ENCODE data around the gene GLIS1. TPM values are rescaled to one million over a fixed set of nuclear protein-coding genes. Genes with fewer than 3 reads are reported as not detected.

The GLIS1 gene
- total RNA-seq, 1 experiment from 2014 or later: 0.24 TPM

- no peak overlapping the region for H3K27ac Mint-ChIP-seq
Observed at GRCh38 chr1:53640701-53641075, 98.3 kb downstream of the GLIS1 start.

GRCh38 chr1:53639996-53640700 is 98.8 kb downstream of the GLIS1 start:
- Mint-ChIP-seq H3K36me3 (no peaks in the 10 kb centered on the region), H3K4me3 (no peak overlapping the region), H3K4me1 (peaks cover 9% of the 10 kb centered on the region; the same call in 1 of the 2 replicates), H3K9me3 (no peaks in the 10 kb centered on the region), H3K27ac (no peak overlapping the region; the same call in 1 of the 2 replicates), H3K27me3 (ENCODE audit: low read depth) (no peaks in the 10 kb centered on the region; the same call in 1 of the 2 replicates)
- ATAC-seq: no peak
- POLR2A ChIA-PET: no interaction called here
- CTCF ChIA-PET: interaction anchor here (1.3 kb wide), 1 partner anchor 65 kb away, joined by 3 read pairs; no protein-coding TSS in a partner anchor
- DNase-seq (ENCODE audit: low spot score): peak; percentile 4
- no peak for TF ChIP-seq NR1H2 (CRISPR knock-in tag; IDR thresholded peaks at IDR 0.05)
- no peak for TF ChIP-seq CREB1 (CRISPR knock-in tag; IDR thresholded peaks at IDR 0.05)
- TF ChIP-seq ZNF232 (CRISPR knock-in tag; IDR thresholded peaks at IDR 0.05): no peak
- TF ChIP-seq ATF3 (CRISPR knock-in tag; conservative IDR thresholded peaks at IDR 0.05): no peak
- no peak for TF ChIP-seq IRF2 (CRISPR knock-in tag; IDR thresholded peaks at IDR 0.05; ENCODE audit: borderline replicate concordance, low read depth)
- no peak for TF ChIP-seq PRDM15 (CRISPR knock-in tag; IDR thresholded peaks at IDR 0.05)

More at GRCh38 chr1:53640701-53641075, 98.3 kb downstream of the GLIS1 start:
- ChIA-PET CTCF (interaction anchor here (0.8 to 1.3 kb wide), 2 partner anchors 46 to 65 kb away, joined by 3 read pairs; no protein-coding TSS in a partner anchor), POLR2A (no interaction called here)
- H3K36me3 Mint-ChIP-seq: no peaks in the 10 kb centered on the region
- peak; percentile 2 for DNase-seq (ENCODE audit: low spot score)
- TF ChIP-seq, protein P1, sequence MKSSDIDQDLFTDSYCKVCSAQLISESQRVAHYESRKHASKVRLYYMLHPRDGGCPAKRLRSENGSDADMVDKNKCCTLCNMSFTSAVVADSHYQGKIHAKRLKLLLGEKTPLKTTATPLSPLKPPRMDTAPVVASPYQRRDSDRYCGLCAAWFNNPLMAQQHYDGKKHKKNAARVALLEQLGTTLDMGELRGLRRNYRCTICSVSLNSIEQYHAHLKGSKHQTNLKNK (CRISPR knock-in tag; IDR thresholded peaks at IDR 0.05): no peak
- no peak for TF ChIP-seq ZNF281 (CRISPR knock-in tag; IDR thresholded peaks at IDR 0.05)
- TF ChIP-seq ZNF121 (CRISPR knock-in tag; IDR thresholded peaks at IDR 0.05): no peak
- TF ChIP-seq PREB (CRISPR knock-in tag; IDR thresholded peaks at IDR 0.05; ENCODE audit: borderline replicate concordance): no peak
- TF ChIP-seq ATF1 (CRISPR knock-in tag; IDR thresholded peaks at IDR 0.05): no peak
- no peak for TF ChIP-seq HMGXB4 (CRISPR knock-in tag; IDR thresholded peaks at IDR 0.05)
- no peak for TF ChIP-seq ZNF512 (CRISPR knock-in tag; IDR thresholded peaks at IDR 0.05; ENCODE audit: borderline replicate concordance)
- no peak overlapping the region for H3K4me3 Mint-ChIP-seq
- ATAC-seq: no peak
- no peaks in the 10 kb centered on the region for H3K9me3 Mint-ChIP-seq
- H3K27me3 Mint-ChIP-seq (ENCODE audit: low read depth): no peaks in the 10 kb centered on the region; the same call in 1 of the 2 replicates
- H3K4me1 Mint-ChIP-seq: peaks cover 12% of the 10 kb centered on the region; the same call in 1 of the 2 replicates
